HepG2 (cell line): Measurements from ENCODE around the gene CAPG.

Experiments used
- CTCF ChIP-seq: sonication (generic); formaldehyde crosslinking; IDR thresholded peaks from 2 replicates; pipeline ENCODE4 v1.5.0; 2020; ENCODE audit warnings: mild to moderate bottlenecking, missing genetic modification reagents, moderate library complexity
- E2F5 ChIP-seq: sonication (generic); formaldehyde crosslinking; conservative IDR thresholded peaks from 2 replicates; pipeline ENCODE4 v1.4.0; 2020; ENCODE audit warnings: missing genetic modification reagents
- EZH2 ChIP-seq: conservative IDR thresholded peaks from 2 replicates; pipeline ENCODE4 v1.6.1; 2012; ENCODE audit warnings: mild to moderate bottlenecking, low read depth, low read length, moderate library complexity
- FOSL1 ChIP-seq: sonication (generic); formaldehyde crosslinking; IDR thresholded peaks from 2 replicates; pipeline ENCODE4 v1.9.0; 2021; ENCODE audit warnings: missing genetic modification reagents, borderline replicate concordance
- HMGXB4 ChIP-seq, 2 experiments: sonication (generic) in 1 of 2; formaldehyde crosslinking in 1 of 2; IDR thresholded peaks; 2 replicates each; pipeline versions ENCODE4 v1.4.0 to v1.6.1; 2018 to 2020; ENCODE audit warnings: missing genetic modification reagents in 2 of 2, borderline replicate concordance in 1 of 2, low read depth in 1 of 2, mild to moderate bottlenecking in 1 of 2, missing biosample characterization in 1 of 2
- MXD3 ChIP-seq: IDR thresholded peaks from 2 replicates; pipeline ENCODE4 v1.6.1; 2016; ENCODE audit warnings: mild to moderate bottlenecking, missing biosample characterization, missing genetic modification reagents
- MYNN ChIP-seq: sonication (generic); formaldehyde crosslinking; IDR thresholded peaks from 2 replicates; pipeline ENCODE4 v1.4.0; 2020; ENCODE audit warnings: mild to moderate bottlenecking, low read depth, missing genetic modification reagents
- NFRKB ChIP-seq: fragments of 450-650 bp; IDR thresholded peaks from 2 replicates; pipeline ENCODE4 v1.6.1; 2017
- POLR2AphosphoS2 ChIP-seq: IDR thresholded peaks from 2 replicates; pipeline ENCODE4 v1.6.1; 2011; ENCODE audit warnings: low read depth, low read length, improper control_type of control experiment
- RFX5 ChIP-seq: IDR thresholded peaks from 2 replicates; pipeline ENCODE4 v1.6.1; 2011; ENCODE audit warnings: low read depth, low read length, improper control_type of control experiment
- SMC3 ChIP-seq: IDR thresholded peaks from 2 replicates; pipeline ENCODE4 v1.6.1; 2011; ENCODE audit warnings: low read length, improper control_type of control experiment

- no peak for TF ChIP-seq RFX5
- no peak for TF ChIP-seq POLR2AphosphoS2
- TF ChIP-seq E2F5 (CRISPR knock-in tag), result no peak
- TF ChIP-seq EZH2, result no peak
- no peak for TF ChIP-seq HMGXB4 (CRISPR knock-in tag; IDR thresholded peaks at IDR 0.05; ENCODE audit: borderline replicate concordance in 1 of 2, low read depth in 1 of 2)
- TF ChIP-seq FOSL1 (CRISPR knock-in tag), result no peak
- TF ChIP-seq CTCF (CRISPR knock-in tag), result no peak
- no peak for TF ChIP-seq MXD3 (CRISPR knock-in tag)
- no peak for TF ChIP-seq SMC3
- no peak for TF ChIP-seq NFRKB
- no peak for TF ChIP-seq MYNN
Observed at GRCh38 chr2:85356186-85356585, 54.0 kb downstream of the CAPG start.
